GM19372 (cell line): ENCODE results near the gene NR2F2.

Experiments used
- ATAC-seq: cut with Tn5 transposase; IDR thresholded peaks from one replicate; pipeline ENCODE4 v1.9.1; 2021; ENCODE audit warnings: mild to moderate bottlenecking, low read depth, moderate library complexity; ENCODE audit not compliant: unreplicated experiment

NR2F2 gene

GRCh38 chr15:96341513-96342405 lies 11.3 kb downstream of the NR2F2 start:
- no peak for ATAC-seq

- ATAC-seq: no peak
Observed at GRCh38 chr15:96342406-96343112, 12.1 kb downstream of the NR2F2 start.

- no peak for ATAC-seq
Observed at GRCh38 chr15:96343113-96344059, 12.9 kb downstream of the NR2F2 start.

- no peak for ATAC-seq
Observed at GRCh38 chr15:96344060-96344705, 13.7 kb downstream of the NR2F2 start.

- ATAC-seq: no peak
Observed at GRCh38 chr15:96344706-96345559, 14.4 kb downstream of the NR2F2 start.

GRCh38 chr15:96345560-96346399 lies 15.3 kb downstream of the NR2F2 start:
- peak; percentile 78 for ATAC-seq

- ATAC-seq: no peak
Observed at GRCh38 chr15:96346409-96346970, 16.0 kb downstream of the NR2F2 start.

- no peak for ATAC-seq
Observed at GRCh38 chr15:96347181-96348111, 16.9 kb downstream of the NR2F2 start.

GRCh38 chr15:96348112-96349027 lies 17.9 kb downstream of the NR2F2 start:
- ATAC-seq: no peak

- no peak for ATAC-seq
Observed at GRCh38 chr15:96349034-96349856, 18.7 kb downstream of the NR2F2 start.

- ATAC-seq: no peak
Observed at GRCh38 chr15:96349857-96350720, 19.6 kb downstream of the NR2F2 start.

- no peak for ATAC-seq
Observed at GRCh38 chr15:96350934-96351724, 20.6 kb downstream of the NR2F2 start.
